Neural progenitor cell (in vitro differentiated cells): Measurements from ENCODE around the gene METTL9. TPM values are rescaled to one million over a fixed set of nuclear protein-coding genes. Genes with fewer than 3 reads are reported as not detected.

Experiments used
- DNase-seq: peaks from one replicate; pipeline ENCODE4 v3.0.0-alpha.2; 2016; ENCODE audit warnings: low spot score
- H2AFZ ChIP-seq: fragments of 200-600 bp; sonication (generic); replicated peaks from 2 replicates; pipeline ENCODE4 v1.6.1; 2016; ENCODE audit warnings: antibody characterized with exemption
- H3F3A ChIP-seq: fragments of 200-600 bp; sonication (generic); 2 replicates; pipeline ENCODE4 v1.6.1; 2016; ENCODE audit warnings: antibody characterized with exemption, low read depth
- H3K27ac ChIP-seq: fragments of 200-600 bp; sonication (generic); 2 replicates; pipeline ENCODE4 v1.5.1; 2016; ENCODE audit warnings: mild to moderate bottlenecking
- H3K27me3 ChIP-seq: fragments of 200-600 bp; sonication (generic); 2 replicates; pipeline ENCODE4 v1.6.1; 2016; ENCODE audit warnings: mild to moderate bottlenecking, moderate library complexity
- H3K36me3 ChIP-seq: fragments of 200-600 bp; sonication (generic); 2 replicates; pipeline ENCODE4 v1.5.1; 2016
- H3K4me1 ChIP-seq: fragments of 200-600 bp; sonication (generic); 2 replicates; pipeline ENCODE4 v1.6.1; 2016; ENCODE audit warnings: mixed run types
- H3K4me2 ChIP-seq: fragments of 200-600 bp; sonication (generic); 2 replicates; pipeline ENCODE4 v1.6.1; 2016
- H3K4me3 ChIP-seq: fragments of 200-600 bp; sonication (generic); 2 replicates; pipeline ENCODE4 v1.5.1; 2016
- H3K79me2 ChIP-seq: fragments of 200-600 bp; sonication (generic); 2 replicates; pipeline ENCODE4 v1.6.1; 2016; ENCODE audit warnings: low read depth
- H3K9ac ChIP-seq: fragments of 200-600 bp; sonication (generic); 2 replicates; pipeline ENCODE4 v1.6.1; 2016
- H3K9me3 ChIP-seq: fragments of 200-600 bp; sonication (generic); 2 replicates; pipeline ENCODE4 v1.5.1; 2016; ENCODE audit warnings: low read depth
- H4K20me1 ChIP-seq: fragments of 200-600 bp; sonication (generic); 2 replicates; pipeline ENCODE4 v1.6.1; 2016; ENCODE audit warnings: low read depth
- H3K27ac Mint-ChIP-seq: 3 replicates; pipeline ENCODE4 v1.8.0; 2021; ENCODE audit warnings: mixed read lengths
- H3K27me3 Mint-ChIP-seq: 2 replicates; pipeline ENCODE4 v1.8.0; 2022; ENCODE audit warnings: low read depth, mild to moderate bottlenecking, inconsistent platforms, moderate library complexity, mixed read lengths; ENCODE audit not compliant: insufficient read depth
- H3K36me3 Mint-ChIP-seq: 3 replicates; pipeline ENCODE4 v1.8.0; 2021; ENCODE audit warnings: mixed read lengths
- H3K4me1 Mint-ChIP-seq: 3 replicates; pipeline ENCODE4 v1.8.0; 2021; ENCODE audit warnings: mixed read lengths
- H3K4me3 Mint-ChIP-seq: 3 replicates; pipeline ENCODE4 v1.8.0; 2021; ENCODE audit warnings: mild to moderate bottlenecking, moderate library complexity, mixed read lengths
- H3K9me3 Mint-ChIP-seq: 3 replicates; pipeline ENCODE4 v1.8.0; 2020; ENCODE audit warnings: mixed read lengths
- CTCF ChIP-seq: fragments of 200-600 bp; sonication (generic); IDR thresholded peaks from 2 replicates; pipeline ENCODE4 v1.5.1; 2017; ENCODE audit warnings: antibody characterized with exemption, mild to moderate bottlenecking
- EZH2 ChIP-seq: fragments of 200-600 bp; sonication (generic); IDR thresholded peaks from 2 replicates; pipeline ENCODE4 v1.6.1; 2017; ENCODE audit warnings: antibody characterized with exemption, mild to moderate bottlenecking, moderate library complexity
- EZH2phosphoT487 ChIP-seq: fragments of 200-600 bp; sonication (generic); IDR thresholded peaks from 2 replicates; pipeline ENCODE4 v1.6.1; 2017; ENCODE audit warnings: antibody characterized with exemption
- total RNA-seq: library from RNA; depleted of rRNA; stranded (reverse); fragments of >200 nt; gene quantifications from 2 replicates; pipeline ENCODE4 v1.2.3, GENCODE V29; 2015; ENCODE audit warnings: low replicate concordance

The METTL9 gene
- total RNA-seq, 1 donor from 2014 or later = 329 TPM

GRCh38 chr16:21644674-21645073 is 45.3 kb downstream of the METTL9 start:
- Histone ChIP-seq H3F3A (no peaks in the 10 kb centered on the region), H4K20me1 (no peaks in the 10 kb centered on the region), H3K36me3 (no peaks in the 10 kb centered on the region), H3K27me3 (no peaks in the 10 kb centered on the region), H2AFZ (no peak overlapping the region), H3K9ac (no peak overlapping the region), H3K4me2 (no peak overlapping the region), H3K4me1 (no peaks in the 10 kb centered on the region), H3K27ac (no peak overlapping the region), H3K9me3 (no peaks in the 10 kb centered on the region), H3K4me3 (no peak overlapping the region), H3K79me2 (peaks cover 4% of the 10 kb centered on the region)
- no peak for TF ChIP-seq EZH2
- TF ChIP-seq CTCF = no peak
- TF ChIP-seq EZH2phosphoT487 = no peak
- Mint-ChIP-seq H3K4me1 (no peaks in the 10 kb centered on the region), H3K27ac (no peak overlapping the region), H3K36me3 (peaks cover 6% of the 10 kb centered on the region), H3K9me3 (no peaks in the 10 kb centered on the region), H3K4me3 (no peak overlapping the region), H3K27me3 (no peaks in the 10 kb centered on the region)
- DNase-seq = no peak

DNA sequence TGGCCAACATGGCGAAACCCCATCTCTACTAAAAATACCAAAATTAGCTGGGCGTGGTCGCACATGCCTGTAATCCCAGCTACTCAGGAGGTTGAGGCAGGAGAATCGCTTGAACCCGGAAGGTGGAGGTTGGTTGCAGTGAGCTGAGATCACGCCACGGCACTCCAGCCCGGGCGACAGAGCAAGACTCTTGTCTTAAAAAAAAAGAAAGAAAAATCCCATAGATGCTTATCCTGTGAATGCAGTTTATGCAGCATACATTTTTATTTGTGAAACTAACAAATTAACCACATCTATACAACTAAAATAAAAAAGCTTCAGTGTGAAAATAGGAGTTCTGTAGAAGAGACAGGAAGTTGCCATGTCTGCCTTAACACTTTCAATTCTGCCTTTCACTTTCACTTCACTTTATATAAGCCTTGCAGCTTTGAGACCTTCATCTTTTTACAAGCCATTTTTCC is 45.9 kb downstream of the METTL9 start:
- Histone ChIP-seq H3K9ac (no peak overlapping the region), H4K20me1 (no peaks in the 10 kb centered on the region), H3K4me2 (no peak overlapping the region), H3F3A (no peaks in the 10 kb centered on the region), H3K27ac (no peak overlapping the region), H3K79me2 (peaks cover 4% of the 10 kb centered on the region), H3K4me3 (no peak overlapping the region), H3K36me3 (no peaks in the 10 kb centered on the region), H3K9me3 (no peaks in the 10 kb centered on the region), H3K4me1 (no peaks in the 10 kb centered on the region), H2AFZ (no peak overlapping the region), H3K27me3 (no peaks in the 10 kb centered on the region)
- Mint-ChIP-seq H3K9me3 (no peaks in the 10 kb centered on the region), H3K27me3 (no peaks in the 10 kb centered on the region), H3K27ac (no peak overlapping the region), H3K4me1 (no peaks in the 10 kb centered on the region), H3K4me3 (no peak overlapping the region), H3K36me3 (peaks cover 6% of the 10 kb centered on the region)
- DNase-seq = no peak
- TF ChIP-seq EZH2phosphoT487 = no peak
- TF ChIP-seq CTCF = no peak
- no peak for TF ChIP-seq EZH2

DNA sequence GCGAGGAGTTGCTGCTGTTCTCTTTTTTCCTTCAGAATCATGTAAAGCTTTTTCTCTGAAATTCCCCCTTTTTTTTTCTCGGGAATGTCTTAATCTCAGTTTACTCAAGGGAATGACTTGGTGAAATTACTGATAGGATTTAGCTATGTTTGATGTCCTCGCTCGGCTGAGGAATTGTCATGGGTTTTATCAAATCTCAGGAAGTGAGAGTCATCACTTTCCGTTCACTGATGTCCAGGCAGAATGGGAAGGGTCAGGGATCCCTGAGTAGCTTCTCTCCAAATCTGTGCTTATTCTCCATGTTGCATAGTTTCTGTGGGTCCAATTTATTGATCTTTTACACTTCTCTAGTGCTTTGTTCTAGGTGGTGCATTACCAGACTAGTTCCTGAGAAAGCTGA is 46.7 kb downstream of the METTL9 start:
- no peaks in the 10 kb centered on the region for H3K4me1 ChIP-seq
- H3K27ac ChIP-seq = no peak overlapping the region
- H3K27me3 Mint-ChIP-seq = no peaks in the 10 kb centered on the region
- H3K27me3 ChIP-seq = no peaks in the 10 kb centered on the region
- H3K4me3 ChIP-seq = no peak overlapping the region
- H3K4me3 Mint-ChIP-seq = no peak overlapping the region
- H3F3A ChIP-seq = no peaks in the 10 kb centered on the region
- H4K20me1 ChIP-seq = no peaks in the 10 kb centered on the region
- TF ChIP-seq EZH2phosphoT487 (no peak), EZH2 (no peak), CTCF (no peak)
- H3K9ac ChIP-seq = no peak overlapping the region
- H3K9me3 Mint-ChIP-seq = no peaks in the 10 kb centered on the region
- no peaks in the 10 kb centered on the region for H3K4me1 Mint-ChIP-seq
- H3K27ac Mint-ChIP-seq = no peak overlapping the region
- H3K36me3 Mint-ChIP-seq = peaks cover 6% of the 10 kb centered on the region
- no peak overlapping the region for H3K4me2 ChIP-seq
- no peak overlapping the region for H2AFZ ChIP-seq
- H3K36me3 ChIP-seq = no peaks in the 10 kb centered on the region
- DNase-seq = no peak
- peaks cover 4% of the 10 kb centered on the region for H3K79me2 ChIP-seq
- no peaks in the 10 kb centered on the region for H3K9me3 ChIP-seq
